Measurements from ENCODE around the gene GCK. TPM values are rescaled to one million over a fixed set of nuclear protein-coding genes. Genes with fewer than 3 reads are reported as not detected.

Gene GCK
- total and polyA plus RNA-seq, 7 donors: 0.27 to 1.8 (median 0.60) TPM; not detected in 2

DNA sequence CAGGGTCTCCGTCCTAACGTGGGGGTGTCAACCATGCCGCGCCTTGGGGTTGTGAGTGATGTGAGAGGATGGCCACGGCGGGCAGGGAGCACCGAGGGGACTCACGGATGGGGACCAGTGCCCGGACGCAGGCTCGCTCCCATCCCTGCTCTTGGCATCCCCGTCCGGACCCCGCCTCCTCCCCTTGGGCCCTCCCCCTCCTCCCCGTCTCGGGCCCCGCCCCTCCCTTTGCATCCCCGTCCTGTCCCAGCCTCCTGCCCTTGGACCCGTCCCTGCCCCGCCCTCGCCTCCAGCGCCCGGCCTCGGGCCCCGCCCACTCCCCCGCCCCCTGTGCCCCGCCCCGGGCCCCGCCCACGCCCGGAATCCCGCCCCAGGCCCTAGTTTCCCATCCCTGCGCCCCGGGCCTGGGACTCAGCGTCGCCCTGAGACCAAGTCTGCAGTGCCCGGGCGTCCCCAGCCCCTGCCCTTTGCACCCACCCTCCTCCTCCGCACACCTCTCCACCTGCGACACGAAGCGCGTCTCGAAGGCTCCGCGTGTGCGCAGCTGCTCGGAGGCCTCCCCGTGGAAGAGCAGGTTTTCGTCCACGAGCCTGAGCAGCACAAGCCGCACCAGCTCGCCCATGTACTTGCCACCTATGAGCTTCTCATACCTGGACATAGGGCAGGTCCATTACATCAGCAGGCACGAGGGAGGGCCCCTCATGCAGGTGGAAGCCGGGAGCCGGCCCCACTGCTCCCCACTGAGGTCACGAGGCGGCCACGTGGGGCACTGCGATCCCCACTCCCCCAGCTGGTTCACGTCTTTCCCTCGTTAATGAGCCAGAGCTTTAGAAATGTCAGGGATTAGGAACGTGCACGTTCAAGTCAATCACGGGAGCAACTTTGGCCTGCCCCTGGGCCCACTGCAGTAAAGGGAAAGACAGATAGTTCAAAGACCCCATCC is 43.0 kb downstream of the GCK start:
- H3K27me3 ChIP-seq: peaks cover 4 to 28% (median 17%) of the 10 kb centered on the region in 3 donors
- H3K36me3 ChIP-seq: no peaks in the 10 kb centered on the region
- peaks cover 0 to 17% (median 16%) of the 10 kb centered on the region in 4 donors for H3K4me1 ChIP-seq
- intact Hi-C loops (cut with DNase I): no loop called here
- DNase-seq: peak; percentile 92
- H3K9me3 ChIP-seq: no peaks in the 10 kb centered on the region
- TF ChIP-seq POLR2A (IDR thresholded peaks at IDR 0.05): no peak
- TF ChIP-seq POLR2AphosphoS5 (IDR thresholded peaks at IDR 0.05): no peak
- no peak for TF ChIP-seq CTCF (IDR thresholded peaks at IDR 0.05)
- TF ChIP-seq EP300 (IDR thresholded peaks at IDR 0.05): no peak
- H3K27ac ChIP-seq: peak overlapping the region in 1 of 4 donors; percentile 38
- 8 to 16% methylated on average over 65 of the region's 65 CpGs for WGBS, 2 donors
- H3K4me3 ChIP-seq: peak overlapping the region; percentile 11 to 47 (median 40)

DNA sequence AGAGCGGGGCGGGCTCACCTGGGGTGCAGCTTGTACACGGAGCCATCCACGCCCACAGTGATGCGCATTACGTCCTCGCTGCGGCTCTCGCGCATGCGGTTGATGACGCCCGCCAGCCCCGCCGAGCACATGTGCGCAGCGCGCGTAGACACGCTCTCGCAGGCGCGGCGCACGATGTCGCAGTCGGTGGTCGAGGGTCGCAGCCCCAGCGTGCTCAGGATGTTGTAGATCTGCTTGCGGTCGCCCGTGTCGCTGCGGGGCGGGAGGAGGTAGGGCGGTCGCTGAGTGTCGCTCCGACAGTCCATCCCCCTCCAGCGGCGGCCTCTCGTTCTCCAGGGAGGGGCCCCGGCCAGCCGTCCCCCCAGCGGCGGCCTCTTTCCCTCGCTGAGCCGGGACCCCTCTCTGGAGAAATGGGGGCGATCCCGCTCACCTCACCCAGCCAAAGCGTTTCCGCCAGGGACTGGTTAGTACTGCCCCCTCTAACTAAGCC is 43.7 kb downstream of the GCK start:
- Histone ChIP-seq H3K9me3 (no peaks in the 10 kb centered on the region), H3K36me3 (no peaks in the 10 kb centered on the region), H3K4me3 (peak overlapping the region; percentile 11 to 47 (median 40)), H3K4me1 (peaks cover 0 to 17% (median 16%) of the 10 kb centered on the region in 4 donors), H3K27ac (no peak overlapping the region), H3K27me3 (peaks cover 4 to 28% (median 17%) of the 10 kb centered on the region in 3 donors)
- peak; percentile 63 for DNase-seq
- TF ChIP-seq POLR2AphosphoS5 (IDR thresholded peaks at IDR 0.05): no peak
- no peak for TF ChIP-seq EP300 (IDR thresholded peaks at IDR 0.05)
- TF ChIP-seq CTCF (IDR thresholded peaks at IDR 0.05): no peak
- no peak for TF ChIP-seq POLR2A (IDR thresholded peaks at IDR 0.05)
- WGBS, 2 donors: 13 to 38% methylated on average over 53 of the region's 53 CpGs
- intact Hi-C loops (cut with DNase I): no loop called here

DNA sequence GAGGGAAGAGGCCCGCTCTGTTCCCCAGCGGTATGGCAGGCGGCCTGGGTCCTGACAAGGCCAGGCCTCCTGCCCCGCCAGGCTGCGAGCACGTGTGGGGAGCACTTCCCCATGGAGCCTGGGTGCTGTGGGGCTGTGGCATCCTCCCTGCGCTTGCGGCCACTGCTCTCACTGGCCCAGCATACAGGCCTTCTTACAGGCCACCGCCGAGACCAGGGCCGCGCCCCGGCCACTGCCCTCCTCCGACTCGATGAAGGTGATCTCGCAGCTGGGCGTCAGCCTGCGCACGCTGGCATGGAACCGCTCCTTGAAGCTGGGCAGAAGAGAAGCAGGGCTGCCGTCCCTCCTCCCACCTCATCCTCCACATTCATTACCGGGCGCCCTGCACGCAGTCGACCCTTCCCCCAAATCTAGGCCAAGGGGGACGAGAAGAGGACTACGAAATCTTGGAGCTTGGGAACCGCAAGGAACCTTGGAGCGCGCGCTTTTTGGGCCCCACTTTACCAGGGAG is 44.2 kb downstream of the GCK start:
- Histone ChIP-seq H3K27me3 (peaks cover 4 to 28% (median 17%) of the 10 kb centered on the region in 3 donors), H3K27ac (no peak overlapping the region), H3K4me1 (peaks cover 0 to 17% (median 16%) of the 10 kb centered on the region in 4 donors), H3K36me3 (no peaks in the 10 kb centered on the region), H3K9me3 (no peaks in the 10 kb centered on the region), H3K4me3 (peak overlapping the region in 3 of 4 donors; percentile 35 to 47 (median 45))
- intact Hi-C loops (cut with DNase I): no loop called here
- WGBS, 2 donors: 63 to 66% methylated on average over 31 of the region's 31 CpGs
- TF ChIP-seq POLR2A (IDR thresholded peaks at IDR 0.05) (no peak), EP300 (IDR thresholded peaks at IDR 0.05) (no peak), POLR2AphosphoS5 (IDR thresholded peaks at IDR 0.05) (no peak), CTCF (IDR thresholded peaks at IDR 0.05) (no peak)
- DNase-seq: peak; percentile 66

DNA sequence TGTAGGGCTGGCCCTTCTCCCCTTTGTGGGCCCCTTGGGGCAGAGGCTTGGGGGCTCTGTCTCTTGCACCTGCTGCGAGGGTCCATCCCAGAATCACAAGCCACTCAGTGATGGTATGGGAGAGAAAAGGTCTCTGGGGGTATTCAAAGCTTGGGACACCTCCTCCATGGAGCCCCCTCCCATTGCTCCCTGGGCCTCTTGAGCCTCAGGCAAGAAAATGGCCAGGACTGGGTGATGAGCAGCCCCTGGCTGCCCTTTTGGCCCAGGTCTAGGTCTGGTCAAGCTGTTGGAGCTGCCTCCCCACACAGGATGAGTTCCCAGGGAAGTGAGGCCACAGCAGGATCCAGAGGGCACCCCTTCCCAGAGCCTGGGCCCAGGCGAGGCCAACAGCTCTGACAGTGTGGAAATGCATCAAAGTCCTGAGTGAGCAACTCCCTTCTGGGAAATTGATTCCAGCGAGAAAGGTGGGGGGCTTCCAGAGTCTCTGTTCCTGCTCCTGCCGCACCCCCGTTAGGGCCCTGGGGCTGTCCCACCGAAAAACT is 44.7 kb downstream of the GCK start:
- TF ChIP-seq EP300 (IDR thresholded peaks at IDR 0.05) (no peak), CTCF (IDR thresholded peaks at IDR 0.05) (no peak), POLR2AphosphoS5 (IDR thresholded peaks at IDR 0.05) (no peak), POLR2A (IDR thresholded peaks at IDR 0.05) (no peak)
- WGBS, 2 donors: 88 to 90% methylated on average over 6 of the region's 6 CpGs
- no peaks in the 10 kb centered on the region for H3K36me3 ChIP-seq
- H3K4me3 ChIP-seq: no peak overlapping the region
- DNase-seq: peak; percentile 51
- intact Hi-C loops (cut with DNase I): no loop called here
- no peaks in the 10 kb centered on the region for H3K9me3 ChIP-seq
- peaks cover 0 to 17% (median 16%) of the 10 kb centered on the region in 4 donors for H3K4me1 ChIP-seq
- H3K27ac ChIP-seq: no peak overlapping the region
- H3K27me3 ChIP-seq: peaks cover 4 to 28% (median 17%) of the 10 kb centered on the region in 3 donors

Data from sigmoid colon (tissue), 7 donors.